ENCODE data around the gene ASCC3.

DNA sequence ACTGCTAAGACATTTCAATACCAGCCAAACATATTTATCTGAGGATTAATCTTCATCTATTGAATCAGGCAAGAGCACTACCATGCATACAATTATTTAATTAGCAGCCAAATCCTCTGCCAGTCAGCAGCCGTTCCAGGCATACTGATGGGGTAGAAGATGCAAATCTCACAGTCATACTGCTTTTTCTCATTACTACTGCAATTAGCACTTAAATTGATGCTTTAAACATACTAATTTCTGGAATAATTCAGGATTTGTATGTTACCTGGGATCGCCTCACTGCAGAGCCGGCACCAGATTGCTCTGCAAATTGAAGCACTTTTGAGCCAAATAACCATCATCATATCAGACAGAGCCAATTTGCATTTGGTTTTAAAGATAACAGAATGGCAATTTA lies 366.5 kb downstream of the ASCC3 start:
- TF ChIP-seq, protein P1, sequence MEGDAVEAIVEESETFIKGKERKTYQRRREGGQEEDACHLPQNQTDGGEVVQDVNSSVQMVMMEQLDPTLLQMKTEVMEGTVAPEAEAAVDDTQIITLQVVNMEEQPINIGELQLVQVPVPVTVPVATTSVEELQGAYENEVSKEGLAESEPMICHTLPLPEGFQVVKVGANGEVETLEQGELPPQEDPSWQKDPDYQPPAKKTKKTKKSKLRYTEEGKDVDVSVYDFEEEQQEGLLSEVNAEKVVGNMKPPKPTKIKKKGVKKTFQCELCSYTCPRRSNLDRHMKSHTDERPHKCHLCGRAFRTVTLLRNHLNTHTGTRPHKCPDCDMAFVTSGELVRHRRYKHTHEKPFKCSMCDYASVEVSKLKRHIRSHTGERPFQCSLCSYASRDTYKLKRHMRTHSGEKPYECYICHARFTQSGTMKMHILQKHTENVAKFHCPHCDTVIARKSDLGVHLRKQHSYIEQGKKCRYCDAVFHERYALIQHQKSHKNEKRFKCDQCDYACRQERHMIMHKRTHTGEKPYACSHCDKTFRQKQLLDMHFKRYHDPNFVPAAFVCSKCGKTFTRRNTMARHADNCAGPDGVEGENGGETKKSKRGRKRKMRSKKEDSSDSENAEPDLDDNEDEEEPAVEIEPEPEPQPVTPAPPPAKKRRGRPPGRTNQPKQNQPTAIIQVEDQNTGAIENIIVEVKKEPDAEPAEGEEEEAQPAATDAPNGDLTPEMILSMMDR (IDR thresholded peaks at IDR 0.05; ENCODE audit: low read depth, low read length, poor library complexity, severe bottlenecking), result no peak
- no peak for TF ChIP-seq EZH2phosphoT487 (IDR thresholded peaks at IDR 0.05; ENCODE audit: borderline replicate concordance, low read length)

Measured in DOHH2 (cell line).